ENCODE data around the gene SH2D7.

The SH2D7 gene

DNA sequence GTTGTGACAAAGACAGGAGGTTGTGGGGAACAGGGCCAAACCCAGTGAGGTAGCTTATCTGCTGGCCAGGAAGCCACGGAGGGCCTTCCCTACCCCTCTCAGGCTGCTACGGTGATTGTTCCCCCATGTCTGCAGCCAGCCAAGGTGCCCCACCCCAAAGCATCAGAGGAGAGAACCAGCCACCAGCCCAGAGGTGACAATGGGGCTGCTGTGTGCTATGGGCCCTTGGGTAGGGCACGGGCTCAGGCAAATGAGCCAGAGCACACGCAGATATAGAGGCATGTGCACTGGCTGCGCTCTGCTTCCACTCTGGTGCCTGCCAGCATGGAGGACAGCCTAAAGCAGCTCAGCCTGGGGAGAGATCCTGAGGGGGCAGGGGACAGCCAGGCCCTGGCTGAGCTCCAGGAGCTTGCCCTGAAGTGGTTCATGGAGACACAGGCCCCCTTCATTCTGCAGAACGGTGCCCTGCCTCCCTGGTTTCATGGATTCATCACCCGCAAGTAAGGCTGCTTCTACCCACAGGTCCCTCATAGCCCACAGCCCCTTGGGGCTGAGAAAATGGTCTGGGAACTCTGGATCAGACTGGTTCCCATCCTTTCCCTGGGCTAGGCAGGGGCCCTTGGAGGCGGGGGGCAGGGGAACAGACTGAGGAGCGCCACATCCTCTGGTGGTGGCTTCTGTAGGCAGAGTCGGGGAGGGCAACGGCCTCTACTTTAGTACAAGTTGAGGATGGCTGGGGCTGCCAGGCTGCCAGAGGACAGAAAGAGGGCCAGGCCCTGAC lies at the start of gene SH2D7:
SH2D7 (plus strand) TSS at position 301 of the 781 bp plus-strand sequence; CDS start at position 325, 24 bp downstream.
- no peak for DNase-seq (ENCODE audit: insufficient read length, low spot score)

DNA sequence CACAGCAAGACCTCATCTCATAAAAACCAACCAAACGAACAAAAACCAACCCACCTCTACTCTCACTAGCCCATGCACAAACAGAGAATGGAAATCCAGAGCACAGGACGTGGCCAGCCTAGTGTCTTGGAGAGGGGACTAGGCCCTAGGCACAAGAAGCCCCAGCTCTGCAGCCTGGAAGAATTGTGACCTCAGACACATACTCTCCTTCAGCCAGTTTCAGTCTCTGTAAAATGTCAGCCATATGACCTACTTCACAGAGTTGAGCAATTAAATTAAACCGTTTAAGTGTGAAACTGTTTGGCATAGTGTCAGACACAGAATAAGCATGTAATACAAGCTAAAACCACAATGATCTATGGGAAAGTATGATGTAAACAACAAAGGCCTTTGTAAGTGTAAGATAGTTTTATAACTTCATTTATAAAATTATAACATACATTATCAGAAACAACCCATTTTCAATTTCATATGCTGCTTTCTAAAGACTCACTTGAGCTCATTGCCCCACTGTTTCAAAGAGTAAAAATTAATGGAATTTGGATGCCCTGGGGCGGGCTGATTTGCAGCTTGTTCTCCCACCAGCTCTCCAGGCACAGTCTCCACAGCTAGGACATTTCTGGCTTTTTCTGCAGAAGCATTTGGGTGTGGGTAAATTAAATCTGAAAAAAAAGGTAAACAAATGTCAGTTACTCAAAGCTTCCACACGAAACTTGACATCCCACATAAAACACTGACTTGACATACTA lies 47.8 kb upstream of the SH2D7 start:
- no peak for DNase-seq (ENCODE audit: insufficient read length, low spot score)
- no peak for FAIRE-seq

More for the DNA sequence above, at the start of gene SH2D7:
- FAIRE-seq: no peak

GRCh38 chr15:78045189-78045588 lies 47.2 kb upstream of the SH2D7 start:
- FAIRE-seq: no peak
- no peak for DNase-seq (ENCODE audit: insufficient read length, low spot score)

GRCh38 chr15:78046796-78047341 lies 45.5 kb upstream of the SH2D7 start:
- FAIRE-seq: peak; percentile 44
- DNase-seq (ENCODE audit: insufficient read length, low spot score): no peak

GRCh38 chr15:78047761-78048627 lies 44.4 kb upstream of the SH2D7 start:
- DNase-seq (ENCODE audit: insufficient read length, low spot score) (no peak), FAIRE-seq (no peak)

DNA sequence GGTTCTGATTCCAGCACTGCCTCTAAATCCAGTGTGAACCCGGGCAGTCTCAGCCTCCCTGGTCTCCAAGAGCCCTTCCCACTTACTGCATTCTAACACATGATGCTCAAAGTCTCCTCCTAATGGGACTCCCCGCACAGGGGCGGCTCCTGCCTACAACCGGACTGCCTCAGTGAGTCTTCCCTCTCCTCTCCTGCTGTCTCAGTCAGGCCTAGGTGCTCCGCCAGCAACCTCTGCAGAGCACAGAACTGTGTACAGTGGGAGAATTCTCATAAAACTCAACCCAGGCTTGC lies 43.8 kb upstream of the SH2D7 start:
- FAIRE-seq: no peak

DNA sequence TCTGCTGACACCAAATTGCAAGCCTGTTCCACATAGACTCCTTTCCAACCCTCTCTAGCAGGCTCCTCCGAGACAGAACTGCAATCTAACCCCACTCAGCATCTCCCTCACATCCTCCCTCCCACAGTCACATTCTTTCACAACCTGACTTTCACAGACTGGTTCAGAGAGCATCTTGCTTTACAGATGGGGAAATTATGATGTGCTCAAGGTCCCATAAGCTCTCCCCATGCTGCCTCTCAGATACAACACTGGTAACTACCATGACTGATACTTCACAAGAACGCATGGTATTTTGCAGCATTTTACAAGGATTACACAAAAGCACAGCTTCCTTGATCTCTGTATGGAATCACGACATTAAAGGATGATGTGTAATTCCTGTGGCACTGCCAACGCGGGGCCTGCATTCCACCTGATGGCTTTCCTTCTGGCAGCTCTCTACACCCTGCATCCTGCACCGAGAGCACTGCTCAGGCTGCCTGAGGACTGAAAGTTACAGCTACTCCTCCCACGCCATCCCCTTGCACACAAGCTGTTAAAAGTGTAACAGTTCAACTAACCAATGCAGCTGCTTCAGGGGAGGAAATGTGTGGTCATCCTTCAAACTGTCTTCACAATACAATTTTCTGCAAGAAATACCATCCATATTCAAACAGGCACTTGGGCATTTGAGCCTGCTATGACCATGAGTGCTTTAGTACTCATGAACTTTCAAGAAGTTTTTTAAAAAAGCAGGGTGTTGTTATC lies 42.5 kb upstream of the SH2D7 start:
- DNase-seq (ENCODE audit: insufficient read length, low spot score) (peak; percentile 41), FAIRE-seq (peak; percentile 96)

More for the DNA sequence above, 43.8 kb upstream of the SH2D7 start:
- DNase-seq (ENCODE audit: insufficient read length, low spot score): no peak

GRCh38 chr15:78050441-78050809 lies 41.9 kb upstream of the SH2D7 start:
- FAIRE-seq (no peak), DNase-seq (ENCODE audit: insufficient read length, low spot score) (no peak)

DNA sequence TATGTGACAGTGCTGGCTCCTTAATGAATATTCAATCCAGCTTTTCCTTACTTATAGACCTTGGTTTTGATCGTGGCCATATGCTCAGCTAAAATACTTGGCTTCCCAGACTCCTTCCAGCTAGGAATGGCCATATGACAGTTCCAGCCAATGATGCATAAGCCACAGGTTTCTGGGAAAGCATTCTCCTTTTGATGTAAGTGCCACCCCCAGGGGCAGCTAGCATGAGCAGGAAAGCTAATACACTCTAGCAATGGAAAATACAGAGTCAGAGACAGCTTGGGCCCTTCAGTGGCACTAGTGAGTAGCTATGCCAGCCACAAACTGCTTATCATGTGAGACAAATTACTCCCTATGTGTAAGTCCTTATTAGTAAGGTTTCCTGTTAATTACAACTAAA lies 41.5 kb upstream of the SH2D7 start:
- DNase-seq (ENCODE audit: insufficient read length, low spot score) (no peak), FAIRE-seq (no peak)

DNA sequence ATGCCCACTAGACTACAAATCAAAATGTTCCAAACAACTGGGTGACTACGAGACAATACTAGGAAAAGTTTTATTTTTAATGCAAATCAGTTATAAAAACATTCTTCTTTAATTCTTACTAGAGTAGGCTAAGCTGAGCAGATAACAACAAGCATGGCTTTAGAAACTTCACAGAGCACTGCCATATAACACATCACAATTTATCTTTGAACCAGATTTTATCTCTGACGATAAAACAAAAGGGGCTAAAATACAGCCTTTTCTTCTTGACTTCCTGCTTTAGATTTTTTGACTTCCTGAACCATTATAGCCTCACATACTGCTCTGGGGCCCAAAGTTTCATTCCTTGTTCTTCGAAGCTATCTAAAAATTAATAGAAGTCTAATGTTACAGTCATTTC lies 40.8 kb upstream of the SH2D7 start:
- no peak for FAIRE-seq
- DNase-seq (ENCODE audit: insufficient read length, low spot score): no peak

DNA sequence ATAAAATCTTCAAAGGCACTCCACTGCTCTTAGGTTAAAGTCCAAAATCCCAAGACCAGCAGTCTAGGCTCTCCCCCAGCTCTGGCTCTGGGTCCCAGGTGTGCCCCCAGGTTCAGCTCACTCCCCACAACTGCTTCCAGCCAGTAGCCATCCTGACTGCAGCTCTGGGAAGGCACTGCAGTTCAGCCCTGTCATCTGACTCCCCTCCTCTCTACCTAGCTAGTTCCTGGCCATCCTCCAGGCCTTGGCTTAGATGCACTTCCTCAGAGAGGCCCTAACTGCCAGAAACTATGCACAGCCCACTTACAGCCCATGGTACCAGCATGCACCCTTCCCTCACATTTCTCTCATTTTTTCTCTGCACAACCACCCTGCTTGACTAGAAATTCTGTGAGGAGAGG lies 40.4 kb upstream of the SH2D7 start:
- FAIRE-seq (no peak), DNase-seq (ENCODE audit: insufficient read length, low spot score) (no peak)

DNA sequence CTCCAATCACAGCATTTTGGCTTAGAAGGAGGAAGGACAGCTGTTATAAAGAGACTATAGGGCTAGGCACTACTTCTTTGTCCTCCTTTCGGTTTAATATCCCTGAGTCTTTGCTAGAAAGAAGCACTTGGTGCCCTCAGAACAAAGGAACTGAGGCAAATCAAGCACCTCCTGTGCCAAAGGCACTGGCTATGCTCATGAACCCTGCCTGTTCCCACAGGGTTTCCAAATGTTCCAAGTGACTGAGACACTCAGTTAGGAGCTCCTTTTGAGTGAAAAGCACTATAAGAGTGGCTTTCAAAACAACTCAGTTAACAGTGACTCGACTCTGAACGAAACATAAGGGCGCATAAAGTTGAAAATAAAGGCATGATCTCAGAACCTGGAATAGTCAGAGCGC lies 39.8 kb upstream of the SH2D7 start:
- no peak for DNase-seq (ENCODE audit: insufficient read length, low spot score)
- FAIRE-seq: no peak

DNA sequence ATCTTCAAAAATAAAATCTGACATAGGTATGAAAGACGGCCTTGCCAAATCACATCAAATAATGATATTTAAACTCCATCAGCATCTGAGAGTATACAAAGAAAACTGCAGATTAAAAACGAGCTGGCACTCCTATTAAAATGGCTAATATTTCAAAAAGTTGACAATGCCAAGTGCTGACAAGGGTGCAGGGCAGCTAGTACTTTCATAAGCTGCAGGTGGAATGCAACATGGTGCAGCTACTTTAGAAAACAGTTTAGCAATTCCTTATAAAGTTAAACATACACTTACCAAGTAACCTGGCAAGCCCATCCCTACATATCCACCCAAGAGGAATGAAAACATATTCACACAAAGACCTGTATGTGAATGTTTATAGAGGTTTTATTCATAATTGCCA lies 37.8 kb upstream of the SH2D7 start:
- DNase-seq (ENCODE audit: insufficient read length, low spot score): no peak
- FAIRE-seq: no peak

DNA sequence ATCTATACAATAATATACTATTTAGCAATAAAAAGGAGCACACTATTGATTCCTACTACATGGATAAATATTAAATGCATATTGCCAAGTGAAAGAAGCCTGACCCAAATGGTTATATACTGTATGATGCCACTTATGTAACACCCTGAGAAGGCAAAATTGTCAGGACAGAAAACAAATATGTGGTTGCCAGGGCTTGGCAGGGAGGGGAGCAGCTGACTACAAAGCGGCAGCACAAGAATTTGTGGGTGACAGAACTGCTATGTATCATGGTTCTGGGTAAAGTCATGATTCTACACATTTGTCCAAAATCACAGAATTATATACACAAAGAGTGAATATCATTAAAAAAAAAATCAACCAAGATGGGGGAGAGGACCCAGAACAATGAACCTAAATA lies 37.4 kb upstream of the SH2D7 start:
- FAIRE-seq (no peak), DNase-seq (ENCODE audit: insufficient read length, low spot score) (no peak)

DNA sequence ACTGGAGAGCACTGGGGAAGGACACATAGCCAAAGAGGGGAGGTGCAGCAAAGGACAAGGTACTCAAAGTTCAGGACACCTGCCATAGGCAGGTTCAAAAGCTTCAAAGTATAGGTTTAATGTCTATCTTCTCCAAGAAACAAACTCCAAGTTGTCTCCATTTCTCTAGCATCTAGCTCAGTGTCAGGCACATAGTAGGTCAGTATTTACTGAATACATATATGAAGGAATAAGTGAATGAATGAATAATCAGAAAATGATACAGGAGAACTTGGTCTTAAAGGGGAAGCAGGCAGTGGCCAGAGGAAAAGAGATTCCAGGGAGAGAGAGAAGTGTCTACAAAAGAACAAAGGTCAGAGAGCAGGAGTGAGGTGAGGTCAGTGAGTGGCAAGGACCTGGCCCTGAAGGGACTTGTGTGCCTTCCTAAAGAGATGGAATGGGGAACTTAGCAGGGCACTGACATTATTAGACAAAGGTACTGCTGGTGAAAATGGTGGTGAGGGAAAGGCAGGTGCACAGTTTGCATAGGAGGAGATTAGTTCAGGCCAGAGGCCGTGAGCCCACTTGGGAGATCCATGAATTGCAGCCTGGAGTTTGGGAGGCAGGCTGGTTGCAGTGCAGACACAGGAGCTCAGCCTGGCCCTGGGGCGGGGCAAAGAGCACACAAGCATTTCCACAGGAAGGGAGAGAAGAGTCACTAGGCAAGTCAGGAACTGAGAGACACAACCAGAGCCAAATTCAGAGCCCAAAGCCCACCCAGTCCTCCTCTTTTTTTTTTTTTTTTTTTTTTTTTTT lies 36.2 kb upstream of the SH2D7 start:
- FAIRE-seq: peak; percentile 55
- DNase-seq (ENCODE audit: insufficient read length, low spot score): no peak

- FAIRE-seq (no peak), DNase-seq (ENCODE audit: insufficient read length, low spot score) (no peak)
Measured at GRCh38 chr15:78056714-78057269, 35.6 kb upstream of the SH2D7 start.

- DNase-seq (ENCODE audit: insufficient read length, low spot score) (no peak), FAIRE-seq (no peak)
Measured at GRCh38 chr15:78057803-78058202, 34.6 kb upstream of the SH2D7 start.

DNA sequence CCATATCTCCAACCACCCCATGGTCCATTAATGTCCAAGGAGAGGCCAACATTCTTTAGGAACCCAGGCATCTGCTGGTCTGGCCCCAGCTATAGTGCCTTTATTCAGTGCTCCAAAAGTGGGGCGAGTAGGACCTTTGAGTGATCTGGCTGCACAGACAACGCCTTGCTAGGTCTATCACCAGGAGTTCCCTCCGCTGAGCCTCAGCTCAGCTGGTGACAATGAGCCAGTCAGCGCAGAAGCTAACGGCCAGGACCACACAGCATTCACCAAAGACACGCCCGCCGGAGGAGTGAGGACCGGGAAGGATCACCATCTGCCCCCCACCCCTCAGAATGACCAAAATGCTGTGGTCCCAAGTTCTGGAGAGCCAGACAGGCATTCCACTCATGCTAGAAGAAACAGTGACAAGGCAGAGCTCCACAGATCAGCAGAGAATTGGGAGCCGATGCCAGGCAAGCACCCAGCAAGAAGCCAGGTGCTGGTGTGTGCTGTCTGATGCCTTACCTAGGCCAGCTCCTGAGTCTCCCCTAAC lies 33.9 kb upstream of the SH2D7 start:
- no peak for FAIRE-seq

More for the DNA sequence above, 33.9 kb upstream of the SH2D7 start:
- DNase-seq (ENCODE audit: insufficient read length, low spot score): no peak

Data from GM19239 (cell line).